ENCODE results near the gene CYP4B1.
"Not testable (repeated sequence)": the region's sequence is repeated elsewhere in the genome, so short reads cannot be mapped to it uniquely, and the experiment has no call there.

DNA sequence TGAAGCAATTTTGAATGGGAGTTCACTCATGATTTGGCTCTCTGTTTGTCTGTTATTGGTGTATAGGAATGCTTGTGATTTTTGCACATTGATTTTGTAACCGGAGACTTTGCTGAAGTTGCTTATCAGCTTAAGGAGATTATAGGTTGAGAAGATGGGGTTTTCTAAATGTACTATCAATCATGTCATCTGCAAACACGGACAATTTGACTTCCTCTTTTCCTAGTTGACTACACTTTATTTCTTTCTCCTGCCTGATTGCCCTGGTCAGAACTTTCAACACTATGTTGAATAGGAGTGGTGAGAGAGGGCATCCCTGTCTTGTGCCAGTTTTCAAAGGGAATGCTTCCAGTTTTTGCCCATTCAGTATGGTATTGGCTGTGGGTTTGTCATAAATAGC lies 28.0 kb downstream of the CYP4B1 start:
- TF ChIP-seq, protein P1, sequence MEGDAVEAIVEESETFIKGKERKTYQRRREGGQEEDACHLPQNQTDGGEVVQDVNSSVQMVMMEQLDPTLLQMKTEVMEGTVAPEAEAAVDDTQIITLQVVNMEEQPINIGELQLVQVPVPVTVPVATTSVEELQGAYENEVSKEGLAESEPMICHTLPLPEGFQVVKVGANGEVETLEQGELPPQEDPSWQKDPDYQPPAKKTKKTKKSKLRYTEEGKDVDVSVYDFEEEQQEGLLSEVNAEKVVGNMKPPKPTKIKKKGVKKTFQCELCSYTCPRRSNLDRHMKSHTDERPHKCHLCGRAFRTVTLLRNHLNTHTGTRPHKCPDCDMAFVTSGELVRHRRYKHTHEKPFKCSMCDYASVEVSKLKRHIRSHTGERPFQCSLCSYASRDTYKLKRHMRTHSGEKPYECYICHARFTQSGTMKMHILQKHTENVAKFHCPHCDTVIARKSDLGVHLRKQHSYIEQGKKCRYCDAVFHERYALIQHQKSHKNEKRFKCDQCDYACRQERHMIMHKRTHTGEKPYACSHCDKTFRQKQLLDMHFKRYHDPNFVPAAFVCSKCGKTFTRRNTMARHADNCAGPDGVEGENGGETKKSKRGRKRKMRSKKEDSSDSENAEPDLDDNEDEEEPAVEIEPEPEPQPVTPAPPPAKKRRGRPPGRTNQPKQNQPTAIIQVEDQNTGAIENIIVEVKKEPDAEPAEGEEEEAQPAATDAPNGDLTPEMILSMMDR (IDR thresholded peaks at IDR 0.05) = not testable (repeated sequence)
- TF ChIP-seq POLR2A (IDR thresholded peaks at IDR 0.05); POLR2AphosphoS5 (IDR thresholded peaks at IDR 0.05; ENCODE audit: insufficient read depth in 1 of 2, low read depth in 1 of 2): not testable (repeated sequence)
